K562 (cell line): ENCODE results near the gene C6orf89. TPM values are rescaled to one million over a fixed set of nuclear protein-coding genes. Genes with fewer than 3 reads are reported as not detected.

Experiments
- CCNT2 ChIP-seq: IDR thresholded peaks from 2 replicates; pipeline ENCODE4 v1.6.1; 2011; ENCODE audit warnings: borderline replicate concordance, low read depth, mild to moderate bottlenecking, moderate library complexity, mixed read lengths, low read length; ENCODE audit not compliant: insufficient read length; ENCODE audit errors: extremely low read depth
- CEBPG ChIP-seq, 3 experiments: fragments of 200-800 bp in 1 of 3; sonication (Bioruptor generic) in 1 of 3; sonication (generic) in 1 of 3; formaldehyde crosslinking in 1 of 3; IDR thresholded peaks in 2 of 3; conservative IDR thresholded peaks in 1 of 3; 2 replicates each; pipeline versions ENCODE4 v1.6.1 to v1.8.0; 2016 to 2022; ENCODE audit warnings: missing compliant biosample characterization in 2 of 3, missing genetic modification characterization in 2 of 3, mild to moderate bottlenecking in 1 of 3, missing genetic modification reagents in 1 of 3
- CREM ChIP-seq: IDR thresholded peaks from 2 replicates; pipeline ENCODE4 v1.6.1; 2014; ENCODE audit warnings: antibody characterized with exemption, low read depth
- FOXA1 ChIP-seq: fragments of 450-650 bp; IDR thresholded peaks from 2 replicates; pipeline ENCODE4 v1.6.1; 2016; ENCODE audit warnings: mild to moderate bottlenecking, borderline replicate concordance
- FOXK1 ChIP-seq: sonication (generic); formaldehyde crosslinking; IDR thresholded peaks from 2 replicates; pipeline ENCODE4 v1.8.0; 2022; ENCODE audit warnings: missing genetic modification reagents, mild to moderate bottlenecking, borderline replicate concordance
- FUS ChIP-seq: fragments of 200-400 bp; formaldehyde crosslinking; optimal IDR thresholded peaks from 2 replicates; pipeline ENCODE3; 2017; ENCODE audit warnings: low read depth, low read length
- HCFC1 ChIP-seq: IDR thresholded peaks from 2 replicates; pipeline ENCODE4 v1.6.1; 2012; ENCODE audit warnings: low read depth, low read length, improper control_type of control experiment
- ILK ChIP-seq: fragments of 450-650 bp; IDR thresholded peaks from 2 replicates; pipeline ENCODE4 v1.6.1; 2016; ENCODE audit warnings: missing genetic modification characterization, low read depth, mild to moderate bottlenecking, missing compliant biosample characterization, moderate library complexity, borderline replicate concordance
- MAFF ChIP-seq: IDR thresholded peaks from 2 replicates; pipeline ENCODE4 v1.6.1; 2012; ENCODE audit warnings: low read length, improper control_type of control experiment
- MAFK ChIP-seq: IDR thresholded peaks from 2 replicates; pipeline ENCODE4 v1.6.1; 2011; ENCODE audit warnings: low read length, improper control_type of control experiment
- NEUROD1 ChIP-seq: fragments of 150-350 bp; IDR thresholded peaks from 2 replicates; pipeline ENCODE4 v1.6.1; 2014; ENCODE audit warnings: borderline replicate concordance, low read length, low read depth; ENCODE audit not compliant: partially characterized antibody
- PHF20 ChIP-seq: fragments of 450-650 bp; IDR thresholded peaks from 2 replicates; pipeline ENCODE4 v1.6.1; 2018; ENCODE audit not compliant: partially characterized antibody
- POLR2AphosphoS5 ChIP-seq: IDR thresholded peaks from 2 replicates; pipeline ENCODE4 v1.6.1; 2011; ENCODE audit warnings: mild to moderate bottlenecking, low read depth, low read length, moderate library complexity; ENCODE audit not compliant: control insufficient read depth, insufficient read depth
- SMC3 ChIP-seq: conservative IDR thresholded peaks from 2 replicates; pipeline ENCODE4 v1.6.1; 2011; ENCODE audit warnings: low read depth, low read length, improper control_type of control experiment; ENCODE audit not compliant: insufficient read depth
- STAT5A ChIP-seq: IDR thresholded peaks from 2 replicates; pipeline ENCODE4 v1.6.1; 2012; ENCODE audit warnings: low read length, inconsistent platforms, borderline replicate concordance
- TBL1XR1 ChIP-seq, 2 experiments: IDR thresholded peaks; 2 replicates each; pipeline ENCODE4 v1.6.1; 2012; ENCODE audit warnings: improper control_type of control experiment in 2 of 2, low read length in 2 of 2, mild to moderate bottlenecking in 1 of 2
- ZBTB5 ChIP-seq: fragments of 450-650 bp; IDR thresholded peaks from 2 replicates; pipeline ENCODE4 v1.6.1; 2017; ENCODE audit warnings: antibody characterized with exemption
- ZBTB8A ChIP-seq: fragments of 450-650 bp; IDR thresholded peaks from 2 replicates; pipeline ENCODE4 v1.6.1; 2018; ENCODE audit warnings: mild to moderate bottlenecking, moderate library complexity; ENCODE audit not compliant: partially characterized antibody
- ZFX ChIP-seq: sonication (generic); formaldehyde crosslinking; IDR thresholded peaks from 2 replicates; pipeline ENCODE4 v1.8.0; 2022; ENCODE audit warnings: mild to moderate bottlenecking, missing genetic modification reagents, moderate library complexity
- ZNF699 ChIP-seq: fragments of 250-450 bp; sonication (Bioruptor Pico); IDR thresholded peaks from 2 replicates; pipeline ENCODE4 v1.8.0; 2021; ENCODE audit warnings: mild to moderate bottlenecking, moderate library complexity; ENCODE audit not compliant: insufficient replicate concordance
- ZNF785 ChIP-seq: fragments of 250-450 bp; sonication (Bioruptor Pico); IDR thresholded peaks from 2 replicates; pipeline ENCODE4 v1.4.0; 2020; ENCODE audit warnings: mild to moderate bottlenecking
- polyA plus RNA-seq, 8 experiments: library from polyadenylated mRNA; depleted of rRNA in 4 of 8; stranded (reverse) in 5 of 8; unstranded in 3 of 8; fragments of >200 nt; fragmentation: Nextera tagmentation in 2 of 8; fragmentation: Illumina TruSeq in 1 of 8; extraction: Ambion mirVana in 2 of 8; extraction: Trizol in 1 of 8; gene quantifications; 2 replicates each; pipeline versions ENCODE4 v1.2.1 to v1.2.3, GENCODE V29; 2011 to 2014; ENCODE audit warnings: inconsistent platforms in 1 of 8, missing spikeins in 1 of 8
- total RNA-seq, 7 experiments: library from RNA; depleted of rRNA in 6 of 7; stranded (reverse); fragments of >200 nt in 6 of 7; fragmentation: Illumina TruSeq in 2 of 7; extraction: Trizol in 2 of 7; gene quantifications; 2 replicates each; pipeline versions ENCODE4 v1.2.1 to v1.2.3, GENCODE V29; 2011 to 2021; ENCODE audit warnings: low replicate concordance in 1 of 7

C6orf89 gene
- total and polyA plus RNA-seq, 9 of the 15 experiments (the other 6 are each of a cell fraction or from before 2014, with no cell fraction given) = 35.2 to 111 (median 58.5) TPM

DNA sequence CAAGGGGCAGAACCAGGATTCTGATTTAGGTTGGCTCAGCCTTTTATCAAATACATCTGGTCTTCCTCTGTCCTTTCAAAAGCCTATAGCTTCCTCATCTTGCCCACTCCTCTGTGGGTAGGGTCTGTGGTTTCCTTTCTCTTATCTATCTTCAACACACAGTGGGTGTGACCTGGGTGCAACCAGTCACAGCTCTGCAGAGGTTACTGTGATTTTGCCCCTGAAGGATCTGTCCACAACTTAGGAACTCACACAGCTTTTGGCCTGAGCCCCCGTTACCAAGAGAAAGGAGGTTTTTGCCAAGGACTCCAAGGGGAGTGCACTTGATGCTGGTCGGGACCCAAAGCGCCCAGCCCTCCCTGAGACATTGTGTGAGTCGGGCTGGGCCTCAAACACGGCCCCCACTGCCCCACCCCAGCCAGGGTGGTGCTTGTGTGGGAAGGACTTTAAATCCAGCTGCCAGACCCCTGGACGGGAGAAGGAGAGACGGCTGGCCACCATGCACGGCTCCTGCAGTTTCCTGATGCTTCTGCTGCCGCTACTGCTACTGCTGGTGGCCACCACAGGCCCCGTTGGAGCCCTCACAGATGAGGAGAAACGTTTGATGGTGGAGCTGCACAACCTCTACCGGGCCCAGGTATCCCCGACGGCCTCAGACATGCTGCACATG, 68.6 kb downstream of the C6orf89 start, which contains the start of gene PI16 (continued):
- peak; percentile 91 for TF ChIP-seq POLR2AphosphoS5
- TF ChIP-seq CCNT2 = peak; percentile 97
- TF ChIP-seq MAFF = no peak; the same call in 1 of the 2 replicates
- TF ChIP-seq ZBTB8A = no peak
- no peak for TF ChIP-seq CEBPG (CRISPR knock-in tag; IDR thresholded peaks at IDR 0.05)
- TF ChIP-seq CEBPG (tag; conservative IDR thresholded peaks at IDR 0.05 in 1 of 2, IDR thresholded peaks at IDR 0.05 in 1 of 2) = no peak
- no peak for TF ChIP-seq FOXA1
- no peak for TF ChIP-seq SMC3
- TF ChIP-seq ILK (tag) = no peak
- no peak for TF ChIP-seq PHF20
- TF ChIP-seq HCFC1 = peak; percentile 15; the same call in 1 of the 2 replicates
- TF ChIP-seq ZBTB5 = no peak
- no peak for TF ChIP-seq MAFK
- TF ChIP-seq CREM = peak; percentile 61; the same call in 1 of the 2 replicates
- no peak for TF ChIP-seq ZFX (CRISPR knock-in tag)
- TF ChIP-seq ZNF699 (CRISPR knock-in tag) = no peak
- TF ChIP-seq TBL1XR1 (IDR thresholded peaks at IDR 0.05; ENCODE audit: low read length in 2 of 2) = peak; percentile 47 to 93; a peak in 3 of 4 replicates
- TF ChIP-seq STAT5A = peak; percentile 86
- peak; percentile 48 for TF ChIP-seq NEUROD1
- TF ChIP-seq ZNF785 (CRISPR knock-in tag) = no peak
- TF ChIP-seq FOXK1 (CRISPR knock-in tag) = no peak
- TF ChIP-seq FUS = no peak
